Superior temporal gyrus (tissue), 1 donor: ENCODE data around the gene ZSCAN10.

Experiments used
- DNase-seq: peaks from one replicate; pipeline ENCODE4 v3.0.0-alpha.2; 2016; ENCODE audit errors: extremely low spot score

The ZSCAN10 gene

GRCh38 chr16:3112058-3112880, 13.2 kb upstream of the ZSCAN10 start, which contains the start of gene ZNF205:
TSS of gene ZNF205 (plus strand) at chr16:3112586. CDS start at chr16:3113431, 845 bp downstream.
- DNase-seq = peak; percentile 84

- DNase-seq = peak; percentile 80
Measured at GRCh38 chr16:3106205-3106928, 7.3 kb upstream of the ZSCAN10 start.

GRCh38 chr16:3101841-3102470, 2.9 kb upstream of the ZSCAN10 start:
- no peak for DNase-seq

DNA sequence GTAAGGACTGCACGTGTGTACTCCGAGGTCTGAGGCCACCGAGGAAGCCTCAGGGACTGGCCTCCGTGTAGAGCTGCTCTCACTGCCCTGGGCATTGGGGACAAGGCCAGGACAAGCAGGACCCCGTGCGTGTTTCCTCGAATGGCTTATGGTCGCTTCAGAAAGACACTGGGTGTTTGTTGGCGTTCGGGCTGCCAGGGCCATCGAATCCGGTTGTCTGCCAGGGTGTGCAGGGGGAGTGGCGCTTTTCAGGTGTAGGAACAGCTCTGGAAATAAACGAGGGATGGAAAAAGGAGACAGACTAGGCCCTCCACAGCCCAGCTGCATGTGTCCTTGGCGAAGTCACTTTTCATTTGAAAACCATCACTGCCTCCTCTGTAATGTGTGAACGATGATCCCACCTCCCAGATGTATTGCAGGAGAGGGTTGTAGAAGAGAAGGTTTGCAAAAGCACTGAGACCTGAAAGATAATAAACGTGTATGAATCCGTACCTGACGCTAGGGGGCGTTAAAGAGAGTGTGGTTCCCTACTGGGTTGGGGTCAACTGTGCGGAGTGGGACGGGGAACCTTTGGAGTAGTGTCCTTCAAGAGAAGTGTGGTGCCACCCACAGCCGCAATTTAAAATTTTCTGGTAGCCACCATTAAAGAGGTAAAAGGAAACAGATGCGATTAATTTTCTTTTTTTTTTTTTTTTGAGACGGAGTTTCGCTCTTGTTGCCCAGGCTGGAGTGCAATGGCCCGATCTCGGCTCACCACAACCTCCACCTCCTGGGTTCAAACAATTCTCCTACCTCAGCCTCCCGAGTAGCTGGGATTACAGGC, 2.1 kb upstream of the ZSCAN10 start:
- peak; percentile 19 for DNase-seq

- DNase-seq = peak; percentile 12
Measured at GRCh38 chr16:3099732-3100499, 822 bp upstream of the ZSCAN10 start.

DNA sequence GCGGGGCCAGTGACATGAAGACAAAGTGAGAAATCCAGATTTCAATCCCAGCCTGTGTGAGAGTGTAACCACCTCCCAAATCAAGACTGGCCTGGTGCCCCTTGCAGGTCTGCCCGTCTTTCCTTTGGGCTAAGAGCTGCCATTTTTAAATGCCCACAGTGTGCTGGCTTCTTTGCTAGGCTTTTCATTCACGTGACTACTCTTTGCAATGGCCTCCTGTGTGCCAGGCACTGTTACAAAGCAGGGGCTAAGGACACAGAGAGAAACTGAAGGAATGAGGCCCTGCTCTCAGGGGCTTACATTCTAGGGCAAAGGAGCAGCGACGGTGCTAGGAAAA, 269 bp upstream of the ZSCAN10 start:
- DNase-seq = no peak

- no peak for DNase-seq
Measured at GRCh38 chr16:3097266-3097665, 1.8 kb downstream of the ZSCAN10 start.

- no peak for DNase-seq
Measured at GRCh38 chr16:3096362-3096761, 2.7 kb downstream of the ZSCAN10 start.

- DNase-seq = no peak
Measured at GRCh38 chr16:3095869-3096268, 3.2 kb downstream of the ZSCAN10 start.

DNA sequence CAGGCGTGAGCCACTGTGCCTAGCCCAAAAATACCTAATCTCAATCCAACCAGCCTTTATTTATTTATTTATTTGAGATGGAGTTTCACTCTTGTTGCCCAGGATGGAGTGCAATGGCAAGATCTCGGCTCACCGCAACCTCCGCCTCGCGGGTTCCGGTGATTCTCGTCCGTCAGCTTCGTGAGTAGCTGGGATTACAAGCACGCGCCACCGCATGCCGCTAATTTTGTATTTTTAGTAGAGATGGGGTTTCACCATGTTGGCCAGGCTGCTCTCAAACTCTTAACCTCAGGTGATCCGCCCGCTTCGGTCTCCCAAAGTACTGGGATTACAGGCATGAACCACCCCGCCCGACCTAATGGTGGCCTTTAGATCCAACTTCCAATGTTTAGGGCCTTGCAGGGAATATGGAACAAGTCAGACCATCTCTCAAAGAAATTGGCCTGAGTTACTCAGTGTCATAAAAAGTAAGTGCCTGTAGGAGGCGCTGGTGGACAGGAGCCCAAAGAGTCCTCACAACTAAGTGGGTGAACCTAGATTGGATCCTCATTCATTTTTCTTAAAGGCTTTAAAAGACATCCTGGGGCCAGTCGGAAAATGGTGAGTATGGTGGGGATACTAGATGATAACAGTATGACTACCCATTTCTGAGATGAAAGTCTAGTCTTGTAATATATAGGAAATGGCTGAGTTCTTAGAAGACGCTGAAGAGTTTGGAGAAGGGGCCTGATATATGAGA, 4.6 kb downstream of the ZSCAN10 start:
- DNase-seq = peak; percentile 21

GRCh38 chr16:3092501-3092941, 6.6 kb downstream of the ZSCAN10 start:
- DNase-seq = no peak

- DNase-seq = no peak
Measured at GRCh38 chr16:3091551-3091950, 7.5 kb downstream of the ZSCAN10 start.

DNA sequence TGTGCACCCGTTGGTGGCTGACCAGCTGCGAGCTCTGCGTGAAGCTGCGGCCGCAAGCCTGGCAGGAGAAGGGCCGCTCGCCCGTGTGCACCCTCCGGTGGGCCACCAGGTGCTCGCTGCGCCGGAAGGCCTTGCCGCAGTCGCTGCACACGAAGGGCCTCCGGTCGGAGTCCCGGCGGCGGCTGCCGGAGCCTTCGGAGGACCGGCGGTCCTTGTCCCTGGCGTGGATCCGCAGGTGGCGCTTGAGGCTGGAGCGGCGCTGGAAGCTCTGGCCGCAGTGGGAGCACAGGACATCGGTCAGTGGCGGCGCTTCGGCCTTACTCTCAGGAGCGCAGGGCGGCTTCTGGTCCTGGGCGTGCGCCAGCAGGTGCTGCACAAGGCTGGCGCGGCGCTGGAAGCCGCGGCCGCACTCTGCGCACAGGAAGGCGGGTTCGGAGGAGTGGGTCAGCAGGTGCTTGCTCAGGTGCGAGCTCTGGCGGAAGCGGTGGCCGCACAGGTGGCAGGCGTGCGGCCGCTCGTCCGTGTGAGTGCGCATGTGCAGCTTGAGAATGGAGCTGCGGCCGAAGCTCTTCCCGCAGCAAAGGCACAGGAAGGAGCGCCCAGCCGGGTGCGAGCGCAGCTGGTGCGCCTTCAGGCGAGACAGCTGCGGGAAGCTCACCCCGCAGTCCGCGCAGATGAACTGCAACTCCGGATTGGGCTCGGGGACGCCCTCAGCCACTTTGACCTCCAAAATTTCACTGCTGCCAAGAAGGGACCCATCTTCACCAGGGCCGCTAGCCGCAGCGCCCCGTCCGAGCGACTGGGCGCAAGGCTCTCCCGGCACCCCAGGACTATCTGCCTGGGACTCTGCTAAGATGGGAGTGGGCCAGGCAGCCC, 9.1 kb downstream of the ZSCAN10 start:
- no peak for DNase-seq

GRCh38 chr16:3088925-3089716, 10.0 kb downstream of the ZSCAN10 start:
- DNase-seq = no peak

- DNase-seq = no peak
Measured at GRCh38 chr16:3088450-3088849, 10.6 kb downstream of the ZSCAN10 start.

DNA sequence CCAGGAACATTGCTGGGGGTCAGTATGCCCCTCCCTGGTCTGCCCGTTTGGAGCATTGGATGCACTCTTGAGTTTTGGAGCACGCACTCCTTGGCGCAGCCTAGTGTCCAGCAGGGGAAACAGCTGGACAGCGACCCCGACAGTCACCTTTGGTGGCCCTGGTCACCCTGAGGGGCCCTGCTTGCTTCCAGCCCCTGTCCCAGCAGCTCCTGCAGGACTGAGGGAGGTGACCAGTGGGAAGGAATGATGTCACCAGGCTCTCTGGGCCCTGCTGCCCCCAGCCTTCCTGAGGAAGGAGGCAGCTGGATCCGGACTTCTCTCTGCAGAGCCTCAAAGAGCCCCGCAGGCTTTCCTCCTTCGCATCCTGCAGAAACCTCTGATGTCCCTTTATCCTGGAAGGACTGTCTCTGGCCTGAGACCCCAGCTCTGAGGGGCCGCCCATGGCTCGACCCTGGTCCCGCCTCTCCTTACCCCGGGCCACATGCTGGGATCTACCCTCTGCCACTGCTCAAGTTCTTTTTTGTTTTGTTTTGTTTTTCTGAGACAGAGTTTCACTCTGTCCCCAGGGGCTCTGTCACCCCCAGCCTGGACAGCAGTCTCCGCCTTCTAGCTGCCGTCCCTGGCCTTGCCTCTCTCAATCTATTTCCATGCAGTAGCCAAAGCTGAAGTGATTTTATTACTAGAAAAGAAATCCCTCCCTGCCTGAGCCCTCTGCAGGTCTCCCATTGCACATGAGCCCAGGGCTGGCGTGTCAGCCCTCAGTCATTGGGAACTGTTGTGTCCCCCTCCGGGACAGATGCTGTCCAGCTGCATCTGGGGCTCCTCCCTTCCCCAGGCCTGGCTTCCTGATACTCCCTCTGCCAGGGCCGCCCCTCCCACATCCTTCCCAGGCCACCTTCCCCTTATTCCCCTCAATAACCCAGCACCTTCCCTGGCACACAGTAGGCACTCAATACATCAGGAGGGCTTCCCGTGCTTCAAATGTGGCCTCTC, 11.6 kb downstream of the ZSCAN10 start:
- no peak for DNase-seq

DNA sequence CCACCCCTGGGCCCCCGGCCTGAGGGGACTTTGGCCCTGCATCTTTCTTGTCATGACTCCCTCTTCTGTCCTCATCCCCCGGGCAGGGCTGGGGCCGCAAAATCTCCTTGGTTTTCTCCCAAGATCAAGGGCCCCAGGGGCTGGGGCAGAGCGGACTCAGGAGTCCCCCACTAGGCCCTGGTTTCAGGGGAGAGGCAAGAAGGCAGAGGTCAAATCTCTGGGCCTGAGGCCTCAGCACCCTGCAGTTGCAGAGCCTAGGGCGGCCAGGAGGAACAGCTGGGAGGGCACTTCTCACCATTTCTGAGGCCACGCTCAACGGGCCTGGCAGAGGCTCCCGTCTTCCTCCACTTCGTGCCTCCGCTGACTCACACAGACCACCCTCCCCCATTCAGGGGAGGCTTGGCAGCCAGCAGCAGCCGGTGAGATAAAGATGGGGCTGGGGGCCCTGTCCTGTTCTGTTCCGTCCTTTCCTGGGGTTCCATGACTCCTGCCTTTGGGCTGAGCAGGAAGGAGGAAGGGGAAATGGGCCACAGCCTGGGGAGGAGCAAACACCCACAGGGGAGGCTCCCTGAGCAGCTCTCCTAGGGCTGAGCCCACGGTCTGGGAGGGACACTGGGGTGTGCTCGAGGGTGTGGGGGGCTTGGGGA, 12.4 kb downstream of the ZSCAN10 start:
- no peak for DNase-seq
